Hematopoietic multipotent progenitor cell treated with erythropoietin and hydrocortisone succinate and interleukin-3 and kit ligand, for 6 days (in vitro differentiated cells): ENCODE measurements around the gene KAT7.
"Not testable (repeated sequence)": the region's sequence is repeated elsewhere in the genome, so short reads cannot be mapped to it uniquely, and the experiment has no call there.

ENCODE experiments used
- DNase-seq: peaks from one replicate; pipeline ENCODE4 v3.0.0-alpha.2; 2015

The KAT7 gene

GRCh38 chr17:49814781-49815529 lies 26.5 kb downstream of the KAT7 start:
- DNase-seq = no peak

DNA sequence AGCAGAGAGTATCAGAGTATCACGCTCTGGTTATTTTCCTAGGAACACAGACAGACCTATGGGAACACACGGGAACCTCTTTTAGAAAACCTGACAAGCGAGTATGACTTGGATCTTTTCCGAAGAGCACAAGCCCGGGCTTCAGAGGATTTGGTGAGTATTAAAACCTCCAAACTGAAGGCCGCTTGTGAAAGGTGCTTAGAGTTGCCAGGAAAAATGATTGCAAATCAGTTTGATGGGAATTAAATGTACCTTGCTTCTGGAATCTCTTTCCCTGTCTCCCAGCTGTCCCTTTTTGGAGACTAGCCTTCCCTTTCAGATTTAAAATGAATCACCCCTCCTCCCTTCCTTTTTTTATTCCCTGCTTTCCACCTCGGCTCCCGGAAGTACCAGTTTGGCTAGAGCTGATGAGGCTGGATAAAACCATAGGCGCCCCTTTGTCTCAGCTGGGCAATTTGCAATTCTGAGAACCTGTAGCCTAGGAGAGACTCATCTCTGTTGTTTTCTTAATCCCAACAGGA lies 27.3 kb downstream of the KAT7 start:
- no peak for DNase-seq

DNA sequence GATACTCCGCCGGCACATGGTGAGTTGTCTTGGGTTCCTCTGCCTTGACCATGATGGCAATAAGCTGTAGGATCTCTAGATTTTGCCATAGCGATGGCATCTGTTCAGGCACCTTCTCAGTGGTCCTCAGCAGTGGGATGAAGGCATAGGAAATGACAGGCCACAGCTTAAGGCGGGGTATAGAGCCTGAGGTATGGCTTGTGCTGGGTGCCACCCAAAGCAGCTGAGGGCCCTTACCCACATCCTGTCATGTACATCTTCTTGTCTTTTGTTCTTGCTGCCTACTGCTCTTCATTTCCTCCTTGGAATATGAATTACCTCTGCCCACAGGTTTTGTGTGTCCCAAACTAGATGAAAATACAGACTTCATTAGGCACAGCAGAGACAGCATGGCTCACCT lies 29.5 kb downstream of the KAT7 start:
- no peak for DNase-seq

DNA sequence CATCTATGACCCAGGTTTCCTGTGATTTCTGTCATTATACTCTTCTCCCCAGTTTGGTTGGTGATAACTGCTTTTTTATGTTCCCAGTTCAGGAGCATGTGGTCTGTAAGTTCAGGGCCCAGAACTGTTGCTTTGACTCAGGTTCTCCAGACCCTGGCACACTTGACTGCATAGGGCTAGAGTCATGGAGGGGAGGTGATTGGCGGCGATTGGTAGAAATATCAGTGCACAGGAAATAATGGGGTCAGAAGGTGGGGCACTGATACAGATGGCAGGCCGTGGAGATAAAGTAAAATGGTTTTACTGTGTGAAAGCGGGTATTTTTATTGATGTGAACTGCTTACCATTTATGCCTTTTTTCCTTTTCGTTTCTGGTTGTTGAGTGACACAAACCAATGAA lies 30.7 kb downstream of the KAT7 start:
- DNase-seq = peak; percentile 30

GRCh38 chr17:49819651-49820050 lies 31.2 kb downstream of the KAT7 start:
- no peak for DNase-seq

GRCh38 chr17:49820773-49821172 lies 32.3 kb downstream of the KAT7 start:
- no peak for DNase-seq

DNA sequence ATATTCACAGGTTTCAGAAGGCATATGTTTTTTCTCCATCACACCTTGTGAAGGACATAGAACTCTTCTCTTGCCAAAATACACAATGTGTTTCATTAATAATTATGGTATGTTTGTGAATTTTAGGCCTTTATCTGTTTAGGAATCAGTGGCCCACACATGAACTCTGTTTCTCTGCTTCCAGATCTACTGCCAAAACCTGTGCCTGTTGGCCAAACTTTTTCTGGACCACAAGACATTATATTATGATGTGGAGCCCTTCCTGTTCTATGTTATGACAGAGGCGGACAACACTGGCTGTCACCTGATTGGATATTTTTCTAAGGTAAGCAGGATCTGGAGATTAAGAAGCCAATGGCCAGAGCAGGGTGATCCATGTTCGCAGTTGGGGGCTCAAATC lies 33.0 kb downstream of the KAT7 start:
- DNase-seq = no peak

DNA sequence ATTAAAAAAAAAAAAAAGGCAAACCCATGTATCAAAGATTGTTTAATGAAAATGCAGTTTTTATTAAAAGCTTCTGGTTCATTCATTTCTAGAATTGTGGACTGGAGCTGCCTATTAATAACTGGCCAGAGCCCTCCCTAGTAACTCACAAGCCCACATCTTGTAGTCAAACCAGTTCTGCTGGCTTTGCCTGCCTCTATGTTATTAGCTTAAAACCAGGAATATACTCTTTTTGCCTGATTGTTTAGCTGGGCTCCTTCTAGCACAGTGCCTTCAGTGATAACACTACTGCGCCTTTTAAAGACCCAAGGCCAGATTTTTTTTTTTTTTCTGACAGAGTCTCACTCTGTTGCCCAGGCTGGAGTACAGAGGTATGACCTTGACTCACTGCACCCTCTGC lies 33.4 kb downstream of the KAT7 start:
- no peak for DNase-seq

DNA sequence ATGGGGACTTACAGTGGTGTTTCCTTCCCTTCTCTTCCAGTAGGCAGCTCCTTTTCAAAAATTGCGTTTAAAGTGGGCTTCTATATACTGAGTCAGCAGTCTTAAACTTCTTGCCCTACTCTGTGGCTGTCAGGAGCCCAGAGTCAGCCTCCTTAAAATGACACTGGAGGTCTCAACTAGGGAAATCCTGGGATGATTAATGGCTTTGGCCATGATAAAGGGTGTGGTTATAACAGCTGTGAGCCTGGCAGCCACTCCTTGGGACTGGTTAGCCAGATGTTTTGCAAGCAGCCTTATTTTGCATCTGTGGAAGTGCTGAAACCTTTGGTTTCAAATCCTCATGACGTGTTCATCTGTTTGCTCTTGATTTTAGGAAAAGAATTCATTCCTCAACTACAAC lies 34.3 kb downstream of the KAT7 start:
- DNase-seq = peak; percentile 33

DNA sequence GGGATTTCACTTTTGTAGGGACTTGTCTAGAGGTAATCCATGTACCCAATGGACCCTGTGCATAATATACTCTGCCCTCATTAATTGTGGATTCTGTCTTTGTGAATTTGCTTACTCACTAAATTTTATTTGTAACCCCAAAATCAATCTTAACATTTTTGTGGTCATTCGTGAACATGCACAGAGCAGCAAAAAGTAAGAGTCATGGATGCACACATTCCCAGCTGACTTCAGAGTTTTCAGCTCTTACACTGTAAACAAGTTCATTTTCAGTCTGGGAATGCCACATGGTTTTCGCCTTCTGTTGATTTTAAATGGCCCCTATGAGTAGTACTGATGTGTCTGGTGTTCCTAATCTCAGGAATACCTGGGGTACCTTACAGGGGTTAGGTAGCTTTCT lies 35.1 kb downstream of the KAT7 start:
- no peak for DNase-seq

GRCh38 chr17:49825645-49826044 lies 37.2 kb downstream of the KAT7 start:
- no peak for DNase-seq

- not testable (repeated sequence) for DNase-seq
Observed at GRCh38 chr17:49828325-49828724, 39.8 kb downstream of the KAT7 start.

DNA sequence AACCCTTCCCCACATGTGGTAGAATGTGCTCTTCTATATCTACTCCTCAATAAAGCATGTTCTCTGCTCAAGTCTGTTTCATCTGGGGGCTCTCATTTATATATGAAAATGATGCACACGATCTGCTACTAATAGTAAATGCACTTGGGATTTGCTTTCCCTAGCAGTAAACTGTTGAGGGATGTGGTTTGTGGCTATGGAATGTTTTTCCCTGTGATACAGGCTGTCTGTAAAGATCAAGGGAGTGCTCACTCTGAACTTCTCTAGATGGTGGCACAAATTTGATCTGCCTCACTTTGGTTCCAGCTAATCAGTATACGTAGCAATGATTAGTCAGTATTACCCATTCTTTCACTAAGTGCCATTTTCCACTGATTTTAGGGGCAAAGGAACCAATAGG lies 40.5 kb downstream of the KAT7 start:
- DNase-seq = no peak

- DNase-seq = no peak
Observed at GRCh38 chr17:49830605-49831004, 42.1 kb downstream of the KAT7 start.

DNA sequence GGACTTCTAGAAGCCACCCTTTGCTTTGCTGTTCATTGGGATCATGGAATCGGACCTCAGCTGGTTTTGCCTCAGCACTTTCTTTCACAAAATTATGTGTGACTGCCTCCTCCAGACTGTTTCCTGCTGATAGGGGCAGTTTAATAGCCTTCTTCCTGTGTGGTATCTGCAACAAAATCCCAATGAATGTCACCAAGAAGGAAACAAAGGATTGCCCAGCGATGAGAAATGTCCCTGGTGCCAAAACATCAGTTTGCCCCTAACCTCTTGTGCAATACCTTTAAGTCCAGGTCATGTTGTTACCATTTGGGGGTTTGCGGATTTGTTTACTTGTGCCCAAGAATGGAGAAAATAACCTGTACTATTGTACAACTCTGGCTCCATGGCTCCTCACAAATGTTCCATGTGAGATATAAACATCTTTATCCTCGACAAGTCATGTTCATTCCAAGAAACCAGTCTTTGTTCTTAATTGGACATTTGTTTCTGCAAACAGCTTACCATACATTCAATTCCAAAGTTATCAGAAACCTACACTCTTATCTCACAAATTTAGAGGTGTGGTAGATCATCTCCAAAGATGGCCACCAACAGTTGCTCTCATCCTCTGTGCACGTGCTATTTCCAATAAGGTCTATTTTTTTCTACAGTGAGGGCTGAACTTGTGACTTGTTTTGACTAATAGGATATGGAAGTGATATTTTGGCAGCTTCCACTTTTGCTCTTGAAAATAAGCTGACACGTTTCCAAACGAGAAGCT lies 44.5 kb downstream of the KAT7 start:
- peak; percentile 55 for DNase-seq

DNA sequence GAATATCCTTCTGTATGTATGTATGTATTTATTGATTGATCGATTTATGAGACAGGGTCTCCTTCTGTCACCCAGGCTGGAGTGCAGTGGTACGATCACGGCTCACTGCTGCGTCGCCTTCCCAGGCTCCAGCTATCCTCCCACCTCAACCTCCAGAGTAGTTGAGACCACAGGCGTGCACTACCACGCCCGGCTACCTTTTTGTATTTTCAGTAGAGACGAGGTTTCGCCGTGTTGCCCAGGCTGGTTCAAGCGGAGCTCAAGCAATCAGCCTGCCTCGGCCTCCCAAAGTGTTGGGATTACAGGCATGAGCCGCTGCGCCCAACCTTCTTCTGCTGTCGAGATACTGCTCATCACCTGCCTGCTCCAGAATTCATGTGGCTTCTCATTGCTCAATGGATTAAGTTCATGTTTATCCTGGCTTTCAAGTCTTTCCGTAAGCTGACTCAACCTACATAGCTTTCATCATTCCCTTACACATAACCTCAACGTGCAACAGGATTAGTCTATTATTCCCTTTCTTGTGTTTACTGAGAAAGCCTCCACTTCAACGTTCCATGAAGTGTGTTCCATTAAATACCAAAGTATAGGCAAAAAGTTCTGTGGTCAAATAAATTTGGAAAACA lies 45.8 kb downstream of the KAT7 start:
- DNase-seq = no peak

GRCh38 chr17:49835472-49835871 lies 47.0 kb downstream of the KAT7 start:
- no peak for DNase-seq

DNA sequence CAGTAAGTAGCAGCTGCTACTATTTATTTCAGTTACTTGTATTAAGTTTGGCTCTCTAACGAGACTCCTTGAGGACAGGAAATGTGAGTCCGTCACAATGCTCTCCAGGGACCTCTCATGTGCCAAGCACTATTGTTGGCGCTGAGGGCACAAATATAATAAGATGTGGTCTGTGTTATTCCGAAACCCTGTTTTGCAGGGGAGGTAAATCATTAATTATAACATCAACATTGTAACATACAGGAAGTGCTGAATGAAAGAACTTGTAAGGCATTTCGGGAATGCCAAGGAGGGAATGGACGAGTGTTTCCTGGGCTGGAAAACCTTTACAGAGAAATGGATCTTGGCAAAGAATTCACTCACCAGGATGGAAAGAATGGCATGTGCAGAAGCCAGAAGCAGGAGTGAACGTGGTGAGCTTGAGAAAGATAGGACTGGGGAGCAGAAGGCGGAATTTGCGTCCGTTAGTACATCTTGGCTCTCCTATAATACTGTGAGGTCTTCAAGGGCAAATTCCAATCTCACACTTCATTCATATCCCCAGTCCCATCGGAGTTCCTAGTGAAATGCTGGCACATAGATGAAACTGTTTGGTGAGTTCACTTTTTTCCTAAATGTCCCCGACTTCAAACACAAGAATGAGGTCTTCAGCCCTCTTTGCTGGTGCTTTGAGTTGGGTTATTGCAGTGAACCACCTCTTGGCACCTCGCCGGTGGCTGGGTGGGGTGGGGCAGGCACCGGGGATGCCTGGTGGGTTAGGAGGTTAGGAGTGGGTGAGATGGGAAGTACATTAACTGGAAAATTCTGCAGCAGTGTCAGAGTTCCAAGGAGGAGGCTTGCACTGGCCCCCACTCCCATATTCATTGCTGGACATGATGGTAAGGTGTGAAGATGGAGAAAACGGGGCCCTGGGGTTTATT lies 47.9 kb downstream of the KAT7 start:
- DNase-seq = no peak

DNA sequence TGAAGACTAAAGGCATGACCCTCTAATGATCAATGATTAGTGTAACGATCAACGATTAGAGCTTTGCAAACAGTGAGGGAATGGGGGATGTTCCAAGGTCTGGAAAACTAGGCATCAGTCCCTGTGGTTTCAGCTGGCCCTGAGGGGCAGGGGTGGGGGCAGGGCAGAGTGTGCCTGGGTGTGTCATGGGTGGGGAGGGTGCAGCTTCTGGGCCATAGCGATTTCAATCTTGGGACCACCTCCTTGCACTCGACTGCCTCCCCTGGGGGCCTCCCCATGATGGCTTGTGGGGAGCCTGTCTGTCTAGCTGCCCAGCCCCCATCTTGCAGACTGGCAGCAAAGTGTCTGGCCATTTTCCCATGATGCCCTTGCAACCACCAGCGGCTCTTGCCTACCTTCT lies 51.0 kb downstream of the KAT7 start:
- DNase-seq = peak; percentile 47

DNA sequence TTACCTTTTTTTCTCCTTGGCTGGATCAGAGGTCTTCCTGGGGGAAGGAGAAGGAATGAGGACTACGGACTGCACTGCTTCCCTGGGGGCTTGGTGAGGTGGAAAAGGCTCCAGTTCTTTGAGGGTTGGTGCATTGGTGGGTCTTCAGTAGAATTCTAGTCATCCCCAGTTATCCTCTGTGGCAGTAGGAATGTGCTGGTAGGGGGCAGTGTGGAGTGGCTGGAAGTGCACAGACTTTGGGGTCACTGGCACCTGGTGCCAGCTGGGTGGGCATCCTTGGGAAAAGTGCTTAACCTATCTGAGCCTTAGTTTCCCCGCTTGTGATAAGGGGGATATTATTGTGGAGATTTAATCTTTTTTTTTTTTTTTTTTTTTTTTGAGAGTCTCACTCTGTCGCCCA lies 53.1 kb downstream of the KAT7 start:
- no peak for DNase-seq

GRCh38 chr17:49842371-49842770 lies 53.9 kb downstream of the KAT7 start:
- no peak for DNase-seq

DNA sequence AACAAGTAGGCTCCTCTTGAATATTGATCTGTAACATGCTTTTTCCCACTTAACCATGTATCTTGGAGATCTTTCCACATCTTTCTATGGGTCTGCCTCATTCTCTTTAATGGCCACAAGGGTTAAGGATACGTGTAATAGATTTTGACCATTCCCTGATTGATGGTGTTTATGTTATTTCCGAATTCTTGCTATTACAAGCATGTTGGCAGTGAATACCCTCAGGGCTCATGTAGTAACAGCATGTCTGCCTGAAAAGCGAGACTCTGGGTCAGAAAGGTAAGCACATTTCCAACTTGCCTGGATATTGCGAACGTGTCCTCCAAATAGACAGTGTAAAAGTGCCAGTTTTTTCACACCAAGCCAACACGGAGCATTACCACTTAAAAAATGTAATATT lies 54.4 kb downstream of the KAT7 start:
- DNase-seq = no peak
